Measurements from ENCODE around the gene CAPSL. TPM values are rescaled to one million over a fixed set of nuclear protein-coding genes. Genes with fewer than 3 reads are reported as not detected.

CAPSL gene
- total RNA-seq, 1 experiment from 2014 or later = not detected

- TF ChIP-seq EZH2 (IDR thresholded peaks at IDR 0.05; ENCODE audit: borderline replicate concordance, low read depth, low read length, poor library complexity, severe bottlenecking) (no peak), CTCF (conservative IDR thresholded peaks at IDR 0.05; ENCODE audit: low read depth, low read length) (no peak)
- no peak for DNase-seq (ENCODE audit: low spot score)
- Histone ChIP-seq H3K36me3 (ENCODE audit: insufficient read depth, low read length, poor library complexity, severe bottlenecking) (no peaks in the 10 kb centered on the region), H3K4me3 (ENCODE audit: low read depth, low read length, poor library complexity, severe bottlenecking) (no peak overlapping the region), H3K4me1 (ENCODE audit: insufficient read depth, low read length, poor library complexity, severe bottlenecking) (peaks cover 43% of the 10 kb centered on the region), H3K9me3 (ENCODE audit: low read depth, low read length, poor library complexity, severe bottlenecking) (no peaks in the 10 kb centered on the region), H3K27me3 (replicated peaks; ENCODE audit: insufficient read depth, low read depth, low read length, poor library complexity) (no peaks in the 10 kb centered on the region), H3K27ac (ENCODE audit: low read depth, low read length, poor library complexity, severe bottlenecking) (no peak overlapping the region)
- ChIA-PET CTCF (no interaction called here), POLR2A (ENCODE audit: low non-redundant PET) (no interaction called here)
- intact Hi-C loops (cut with micrococcal nuclease; ENCODE audit: unreplicated experiment) = no loop called here
- no TSS peak for BruUV-seq (replicated peaks)
Observed at GRCh38 chr5:35860686-35861085, 77.7 kb downstream of the CAPSL start.

- peaks cover 56% of the 10 kb centered on the region for H3K4me1 ChIP-seq (ENCODE audit: insufficient read depth, low read length, poor library complexity, severe bottlenecking)
- no peaks in the 10 kb centered on the region for H3K36me3 ChIP-seq (ENCODE audit: insufficient read depth, low read length, poor library complexity, severe bottlenecking)
- no peaks in the 10 kb centered on the region for H3K27me3 ChIP-seq (replicated peaks; ENCODE audit: insufficient read depth, low read depth, low read length, poor library complexity)
- intact Hi-C loops (cut with micrococcal nuclease; ENCODE audit: unreplicated experiment) = no loop called here
- H3K9me3 ChIP-seq (ENCODE audit: low read depth, low read length, poor library complexity, severe bottlenecking) = no peaks in the 10 kb centered on the region
- DNase-seq (ENCODE audit: low spot score) = peak; percentile 85
- no peak overlapping the region for H3K4me3 ChIP-seq (ENCODE audit: low read depth, low read length, poor library complexity, severe bottlenecking)
- no TSS peak for BruUV-seq (replicated peaks)
- H3K27ac ChIP-seq (ENCODE audit: low read depth, low read length, poor library complexity, severe bottlenecking) = peak overlapping the region; percentile 82
- CTCF ChIA-PET = interaction anchor here (0.6 kb wide), 1 partner anchor 66 kb away, joined by 3 read pairs; no protein-coding TSS in a partner anchor
- POLR2A ChIA-PET (ENCODE audit: low non-redundant PET) = interaction anchor here (0.6 kb wide), 1 partner anchor 845 kb away, joined by 7 read pairs; no protein-coding TSS in a partner anchor
- TF ChIP-seq CTCF (conservative IDR thresholded peaks at IDR 0.05; ENCODE audit: low read depth, low read length) (no peak), EZH2 (IDR thresholded peaks at IDR 0.05; ENCODE audit: borderline replicate concordance, low read depth, low read length, poor library complexity, severe bottlenecking) (no peak)
Observed at GRCh38 chr5:35859101-35859661, 79.2 kb downstream of the CAPSL start.

GRCh38 chr5:35857606-35858205, 80.7 kb downstream of the CAPSL start:
- Histone ChIP-seq H3K4me1 (ENCODE audit: insufficient read depth, low read length, poor library complexity, severe bottlenecking) (peaks cover 56% of the 10 kb centered on the region), H3K27me3 (replicated peaks; ENCODE audit: insufficient read depth, low read depth, low read length, poor library complexity) (no peaks in the 10 kb centered on the region), H3K4me3 (ENCODE audit: low read depth, low read length, poor library complexity, severe bottlenecking) (no peak overlapping the region), H3K36me3 (ENCODE audit: insufficient read depth, low read length, poor library complexity, severe bottlenecking) (no peaks in the 10 kb centered on the region), H3K27ac (ENCODE audit: low read depth, low read length, poor library complexity, severe bottlenecking) (peak overlapping the region; percentile 71), H3K9me3 (ENCODE audit: low read depth, low read length, poor library complexity, severe bottlenecking) (no peaks in the 10 kb centered on the region)
- no TSS peak for BruUV-seq (replicated peaks)
- peak; percentile 89 for DNase-seq (ENCODE audit: low spot score)
- TF ChIP-seq CTCF (conservative IDR thresholded peaks at IDR 0.05; ENCODE audit: low read depth, low read length) (no peak), EZH2 (IDR thresholded peaks at IDR 0.05; ENCODE audit: borderline replicate concordance, low read depth, low read length, poor library complexity, severe bottlenecking) (no peak)
- intact Hi-C loops (cut with micrococcal nuclease; ENCODE audit: unreplicated experiment) = no loop called here
- CTCF ChIA-PET = no interaction called here
- POLR2A ChIA-PET (ENCODE audit: low non-redundant PET) = no interaction called here

All from A673 (cell line).